GM12892 (cell line): ENCODE results near the gene RFNG.

Experiments used
- POLR2A ChIP-seq: IDR thresholded peaks from 2 replicates; pipeline ENCODE4 v1.6.1; 2011; ENCODE audit warnings: low read depth, low read length, control low read depth
- POLR2AphosphoS5 ChIP-seq: IDR thresholded peaks from 2 replicates; pipeline ENCODE4 v1.6.1; 2011; ENCODE audit warnings: low read depth, low read length, control low read depth

- TF ChIP-seq POLR2AphosphoS5, result no peak
- no peak for TF ChIP-seq POLR2A
Observed at GRCh38 chr17:82076018-82076784, 24.6 kb upstream of the RFNG start.
